Gastroesophageal sphincter (tissue), 4 donors: ENCODE results near the gene CBFA2T2. TPM values are rescaled to one million over a fixed set of nuclear protein-coding genes. Genes with fewer than 3 reads are reported as not detected.
"Not testable (repeated sequence)": the region's sequence is repeated elsewhere in the genome, so short reads cannot be mapped to it uniquely, and the experiment has no call there.

ENCODE experiments used
- ATAC-seq: fragments of 150-250 bp; one replicate; pipeline ENCODE4 v1.9.1; 2016; ENCODE audit warnings: mild to moderate bottlenecking, moderate library complexity
- H3K27ac ChIP-seq, 4 donors: fragments of 200-600 bp; sonication (generic) in 3 of 4; 1 replicate in 3 of 4; 2 replicates in 1 of 4; pipeline ENCODE4 v1.5.1; 2016 to 2019
- H3K27me3 ChIP-seq: fragments of 200-600 bp; sonication (generic); one replicate; pipeline ENCODE4 v1.5.1; 2019
- H3K36me3 ChIP-seq, 2 donors: fragments of 200-600 bp; sonication (generic); one replicate each; pipeline ENCODE4 v1.5.1; 2019; ENCODE audit warnings: control low read depth in 1 of 2
- H3K4me1 ChIP-seq, 3 donors: fragments of 200-600 bp; sonication (generic); 1 replicate in 2 of 3; 2 replicates in 1 of 3; pipeline ENCODE4 v1.5.1; 2016 to 2019; ENCODE audit warnings: control low read depth in 2 of 3
- H3K4me3 ChIP-seq, 2 donors: fragments of 200-600 bp; sonication (generic); one replicate each; pipeline ENCODE4 v1.5.1; 2019; ENCODE audit warnings: mild to moderate bottlenecking in 1 of 2, moderate library complexity in 1 of 2
- H3K9me3 ChIP-seq, 3 donors: fragments of 200-600 bp; sonication (generic); one replicate each; pipeline ENCODE4 v1.5.1; 2017 to 2019; ENCODE audit warnings: control low read depth in 2 of 3
- EP300 ChIP-seq: sonication (generic); formaldehyde crosslinking; IDR thresholded peaks from one replicate; pipeline ENCODE4 v1.6.1; 2017; ENCODE audit warnings: antibody characterized with exemption, mild to moderate bottlenecking
- POLR2A ChIP-seq, 2 donors: fragments of 450-650 bp; IDR thresholded peaks; one replicate each; pipeline ENCODE4 v1.6.1; 2017; ENCODE audit warnings: antibody characterized with exemption in 2 of 2, mild to moderate bottlenecking in 2 of 2, moderate library complexity in 1 of 2
- POLR2AphosphoS5 ChIP-seq: sonication (generic); formaldehyde crosslinking; IDR thresholded peaks from one replicate; pipeline ENCODE4 v1.6.1; 2017; ENCODE audit warnings: antibody characterized with exemption
- whole genome bisulfite sequencing, 2 donors: methylation state at CpG; one replicate each; pipeline ENCODE4 v1.1.5; 2018; ENCODE audit warnings: low coverage in 1 of 2; 5-methylcytosine and 5-hydroxymethylcytosine counted together
- total RNA-seq, 4 donors: library from RNA; depleted of rRNA; stranded (reverse); fragments of >200 nt; gene quantifications; one replicate each; pipeline ENCODE4 v1.1.0, GENCODE V29; 2016
- TF ChIP-seq, protein P1 (sequence below), 4 experiments: fragments of 200-600 bp in 2 of 4; fragments of 450-650 bp in 2 of 4; sonication (generic) in 1 of 4; IDR thresholded peaks; one replicate each; pipeline ENCODE4 v1.5.1; 2017 to 2019; ENCODE audit warnings: antibody characterized with exemption in 4 of 4, mild to moderate bottlenecking in 2 of 4, moderate library complexity in 2 of 4

The CBFA2T2 gene
- total RNA-seq, 4 donors from 2014 or later, result 11.1 to 17.4 (median 14.2) TPM

DNA sequence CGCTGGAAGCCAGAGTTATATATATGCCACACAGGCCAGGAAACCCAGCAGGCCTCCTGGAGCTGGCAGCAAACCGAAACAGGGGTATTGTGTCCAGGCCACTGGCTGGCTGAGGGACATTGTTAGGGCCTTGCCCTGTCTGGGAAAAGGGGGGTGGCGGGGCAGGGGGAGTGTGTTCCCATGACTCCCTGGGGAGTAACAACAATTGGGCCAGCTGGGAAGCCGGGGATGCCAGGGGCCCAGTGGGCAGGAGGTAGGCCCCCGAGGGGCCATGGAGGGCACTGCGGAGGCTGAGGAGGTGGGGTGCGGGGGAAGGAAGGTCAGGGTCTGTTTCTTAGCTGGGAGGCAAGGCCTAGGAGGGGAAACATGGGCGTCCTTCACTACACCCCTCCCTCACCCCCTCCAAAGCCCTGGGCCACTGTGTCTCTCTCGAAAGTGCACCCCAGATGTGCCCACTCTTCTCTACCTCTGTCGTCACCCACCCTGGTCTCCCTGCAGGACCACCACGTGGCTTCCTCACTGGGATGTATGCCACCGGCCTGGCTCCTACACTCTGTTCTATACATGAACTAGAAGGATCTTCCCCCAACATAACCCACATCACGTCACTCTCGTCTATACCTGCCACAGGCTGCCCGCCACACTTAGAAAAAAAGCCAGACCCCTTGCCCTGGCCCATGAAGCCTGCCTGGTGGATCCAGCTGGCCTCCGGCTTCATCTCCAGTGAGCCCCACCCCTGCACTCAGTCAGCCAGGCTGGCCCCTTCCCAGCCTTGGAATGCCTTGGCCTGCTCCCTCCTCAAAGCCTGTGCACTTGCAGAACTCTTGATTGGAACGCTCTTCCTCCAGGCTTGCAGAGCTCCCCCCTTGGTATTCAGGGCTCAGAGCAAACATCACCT lies 204.1 kb downstream of the CBFA2T2 start:
- Histone ChIP-seq H3K4me3 (no peak overlapping the region), H3K27ac (peak overlapping the region in 3 of 4 donors; percentile 20 to 60 (median 29)), H3K9me3 (no peaks in the 10 kb centered on the region), H3K36me3 (no peaks in the 10 kb centered on the region), H3K4me1 (peaks cover 0 to 33% (median 0%) of the 10 kb centered on the region in 3 donors), H3K27me3 (no peaks in the 10 kb centered on the region)
- 47 to 74% methylated on average over 4 to 8 of the region's 17 CpGs for WGBS, 2 donors
- peak; percentile 83 for ATAC-seq
- TF ChIP-seq POLR2AphosphoS5 (peak; percentile 9), POLR2A (IDR thresholded peaks at IDR 0.05) (no peak), EP300 (no peak)
- TF ChIP-seq, protein P1, sequence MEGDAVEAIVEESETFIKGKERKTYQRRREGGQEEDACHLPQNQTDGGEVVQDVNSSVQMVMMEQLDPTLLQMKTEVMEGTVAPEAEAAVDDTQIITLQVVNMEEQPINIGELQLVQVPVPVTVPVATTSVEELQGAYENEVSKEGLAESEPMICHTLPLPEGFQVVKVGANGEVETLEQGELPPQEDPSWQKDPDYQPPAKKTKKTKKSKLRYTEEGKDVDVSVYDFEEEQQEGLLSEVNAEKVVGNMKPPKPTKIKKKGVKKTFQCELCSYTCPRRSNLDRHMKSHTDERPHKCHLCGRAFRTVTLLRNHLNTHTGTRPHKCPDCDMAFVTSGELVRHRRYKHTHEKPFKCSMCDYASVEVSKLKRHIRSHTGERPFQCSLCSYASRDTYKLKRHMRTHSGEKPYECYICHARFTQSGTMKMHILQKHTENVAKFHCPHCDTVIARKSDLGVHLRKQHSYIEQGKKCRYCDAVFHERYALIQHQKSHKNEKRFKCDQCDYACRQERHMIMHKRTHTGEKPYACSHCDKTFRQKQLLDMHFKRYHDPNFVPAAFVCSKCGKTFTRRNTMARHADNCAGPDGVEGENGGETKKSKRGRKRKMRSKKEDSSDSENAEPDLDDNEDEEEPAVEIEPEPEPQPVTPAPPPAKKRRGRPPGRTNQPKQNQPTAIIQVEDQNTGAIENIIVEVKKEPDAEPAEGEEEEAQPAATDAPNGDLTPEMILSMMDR (IDR thresholded peaks at IDR 0.05), result no peak

DNA sequence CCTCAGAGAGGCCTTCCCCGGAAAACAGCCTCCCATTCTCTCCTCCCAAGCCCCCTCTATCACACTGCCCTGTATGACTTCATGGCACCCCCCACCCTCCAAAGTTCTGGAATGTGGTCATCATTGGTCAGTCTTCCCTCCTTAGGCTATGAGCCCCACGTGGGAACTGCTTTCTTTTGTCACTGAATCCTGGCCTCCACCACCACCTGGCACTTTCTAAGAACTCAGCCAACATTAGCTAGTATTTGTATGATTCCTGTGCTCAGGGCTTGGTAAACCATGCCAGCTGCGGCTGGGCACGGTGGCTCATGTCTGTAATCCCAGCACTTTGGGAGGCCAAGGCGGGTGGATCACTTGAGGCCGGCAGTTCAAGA lies 204.7 kb downstream of the CBFA2T2 start:
- Histone ChIP-seq H3K4me1 (peaks cover 0 to 33% (median 0%) of the 10 kb centered on the region in 3 donors), H3K36me3 (no peaks in the 10 kb centered on the region), H3K9me3 (no peaks in the 10 kb centered on the region), H3K27me3 (no peaks in the 10 kb centered on the region), H3K4me3 (no peak overlapping the region), H3K27ac (peak overlapping the region in 2 of 4 donors; percentile 29 to 60)
- no peak for ATAC-seq
- 24 to 72% methylated on average over 2 of the region's 6 CpGs for WGBS, 2 donors
- TF ChIP-seq POLR2A (IDR thresholded peaks at IDR 0.05), result no peak
- no peak for TF ChIP-seq POLR2AphosphoS5
- TF ChIP-seq, protein P1 (IDR thresholded peaks at IDR 0.05), result no peak
- TF ChIP-seq EP300, result no peak

DNA sequence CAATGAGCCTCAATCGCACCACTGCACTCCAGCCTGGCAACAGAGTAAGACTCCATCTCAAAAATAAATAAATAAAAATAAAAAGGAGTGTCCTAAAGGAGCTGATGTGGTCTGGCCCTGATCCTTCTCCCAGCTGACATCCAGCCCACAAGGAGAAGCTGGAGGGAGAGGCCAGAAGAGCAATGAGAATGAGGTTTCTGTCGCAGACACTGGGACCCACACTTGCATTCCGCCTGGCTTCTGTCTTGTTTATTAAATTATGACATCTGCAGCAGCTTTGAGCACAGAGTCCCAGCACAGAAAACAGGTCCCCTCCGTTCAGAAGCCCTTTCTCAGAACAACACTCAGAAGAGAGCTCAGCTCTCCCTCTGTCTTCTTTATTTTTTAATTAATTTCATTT lies 206.6 kb downstream of the CBFA2T2 start:
- Histone ChIP-seq H3K27ac (peak overlapping the region in 2 of 4 donors; percentile 16 to 50), H3K27me3 (no peaks in the 10 kb centered on the region), H3K36me3 (no peaks in the 10 kb centered on the region), H3K9me3 (no peaks in the 10 kb centered on the region), H3K4me3 (no peak overlapping the region), H3K4me1 (peaks cover 0 to 33% (median 0%) of the 10 kb centered on the region in 3 donors)
- WGBS, 2 donors, result 62 to 83% methylated on average over 2 to 3 of the region's 4 CpGs
- no peak for ATAC-seq
- TF ChIP-seq POLR2A (IDR thresholded peaks at IDR 0.05) (no peak), EP300 (no peak), POLR2AphosphoS5 (no peak)
- TF ChIP-seq, protein P1 (IDR thresholded peaks at IDR 0.05), result no peak

DNA sequence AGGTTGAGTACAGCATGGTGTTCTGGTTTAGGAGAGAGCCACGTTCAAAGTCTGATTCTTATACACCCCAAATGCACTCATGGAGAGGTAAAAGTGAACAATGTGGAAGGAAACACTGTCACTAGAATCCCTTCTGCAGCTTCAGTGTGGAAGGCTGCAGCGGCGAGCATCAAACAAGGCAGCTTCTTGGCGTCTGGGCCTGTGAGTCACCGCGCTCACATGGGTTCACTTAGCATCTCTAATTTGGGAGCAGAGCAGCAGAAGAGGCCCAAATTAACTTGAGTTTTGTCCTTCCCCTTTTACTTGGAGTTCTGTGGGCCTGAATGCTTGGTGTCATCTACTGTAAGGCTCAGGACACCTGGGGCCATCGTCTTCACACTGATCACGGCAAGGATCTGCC lies 207.2 kb downstream of the CBFA2T2 start:
- WGBS, 2 donors, result 35 to 64% methylated on average over 5 to 6 of the region's 8 CpGs
- TF ChIP-seq POLR2A (IDR thresholded peaks at IDR 0.05), result no peak
- no peak for TF ChIP-seq EP300
- TF ChIP-seq, protein P1 (IDR thresholded peaks at IDR 0.05), result no peak
- no peak for TF ChIP-seq POLR2AphosphoS5
- peaks cover 0 to 33% (median 0%) of the 10 kb centered on the region in 3 donors for H3K4me1 ChIP-seq
- no peaks in the 10 kb centered on the region for H3K36me3 ChIP-seq
- peak overlapping the region in 3 of 4 donors; percentile 16 to 50 (median 46) for H3K27ac ChIP-seq
- no peaks in the 10 kb centered on the region for H3K9me3 ChIP-seq
- peak; percentile 84 for ATAC-seq
- no peak overlapping the region for H3K4me3 ChIP-seq
- no peaks in the 10 kb centered on the region for H3K27me3 ChIP-seq

DNA sequence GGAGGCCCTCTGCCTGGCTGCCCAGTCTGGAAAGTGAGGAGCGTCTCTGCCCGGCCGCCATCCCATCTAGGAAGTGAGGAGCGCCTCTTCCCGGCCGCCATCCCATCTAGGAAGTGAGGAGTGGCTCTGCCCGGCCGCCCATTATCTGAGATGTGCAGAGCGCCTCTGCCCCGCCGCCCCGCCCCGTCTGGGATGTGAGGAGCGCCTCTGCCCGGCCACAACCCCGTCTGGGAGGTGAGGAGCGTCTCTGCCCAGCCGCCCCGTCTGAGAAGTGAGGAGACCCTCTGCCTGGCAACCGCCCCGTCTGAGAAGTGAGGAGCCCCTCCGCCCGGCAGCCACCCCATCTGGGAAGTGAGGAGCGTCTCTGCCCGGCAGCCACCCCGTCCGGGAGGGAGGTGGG lies 209.1 kb downstream of the CBFA2T2 start:
- peaks cover 0 to 37% (median 0%) of the 10 kb centered on the region in 3 donors for H3K4me1 ChIP-seq
- ATAC-seq, H3K4me3 ChIP-seq, H3K36me3 ChIP-seq, H3K27ac ChIP-seq, H3K27me3 ChIP-seq, H3K9me3 ChIP-seq: not testable (repeated sequence)
- no CpG with 5 or more reads among the region's 27 CpGs for WGBS, 2 donors

Other genes starting within 250 kb of the CBFA2T2 start
- 100 to 1,000 TPM in 1 of 4 donors, under 1 TPM in 1, not detected in 2; 0.58 to 128 TPM for gene BPIFB1, start 206.9 kb upstream of the CBFA2T2 start, total RNA-seq
- 10 to 100 TPM; 11.6 to 45.0 (median 22.4) TPM for gene CDK5RAP1, start 88.6 kb upstream of the CBFA2T2 start, total RNA-seq
- gene SNTA1, start 46.3 kb upstream of the CBFA2T2 start, total RNA-seq, result 10 to 100 TPM; 26.8 to 54.6 (median 51.9) TPM
- gene C20orf144, start 172.2 kb downstream of the CBFA2T2 start, total RNA-seq, result not detected
- 1 to 10 TPM in 3 of 4 donors, under 1 TPM in 1; 0.54 to 2.7 (median 2.1) TPM for gene ACTL10, start 176.8 kb downstream of the CBFA2T2 start, total RNA-seq
- 10 to 100 TPM; 30.6 to 71.9 (median 52.9) TPM for gene NECAB3, start 184.3 kb downstream of the CBFA2T2 start, total RNA-seq
- 1 to 10 TPM in 3 of 4 donors, under 1 TPM in 1; 0.57 to 4.4 (median 1.5) TPM for gene E2F1, start 196.3 kb downstream of the CBFA2T2 start, total RNA-seq
- gene PXMP4, start 230.2 kb downstream of the CBFA2T2 start, total RNA-seq, result 1 to 10 TPM; 4.4 to 8.9 (median 6.8) TPM
- gene ZNF341, start 241.9 kb downstream of the CBFA2T2 start, total RNA-seq, result 1 to 10 TPM; 1.7 to 4.4 (median 2.9) TPM